ENCODE results near the gene AKNAD1.
"Not testable (repeated sequence)": the region's sequence is repeated elsewhere in the genome, so short reads cannot be mapped to it uniquely, and the experiment has no call there.

Gene AKNAD1

DNA sequence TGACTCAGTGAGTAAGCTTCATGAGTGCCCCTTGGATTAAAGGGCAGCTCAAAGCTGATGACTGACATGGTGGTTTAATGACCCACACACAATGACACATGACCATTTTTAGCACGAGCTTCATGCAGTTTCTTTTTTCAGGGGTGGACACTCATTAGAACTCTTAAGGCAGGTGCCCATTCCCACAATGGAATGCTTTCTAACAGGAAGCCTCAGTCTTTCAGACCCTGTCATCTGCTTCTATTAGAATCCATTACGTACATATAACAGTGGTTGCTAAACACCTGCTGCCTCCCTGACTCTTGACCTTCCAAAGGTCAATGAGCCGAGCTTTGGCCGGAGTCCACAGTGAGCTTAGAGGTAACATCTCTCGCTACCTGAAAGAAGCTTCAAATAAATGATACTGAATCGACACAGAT lies 27.4 kb downstream of the AKNAD1 start:
- no peak for DNase-seq

DNA sequence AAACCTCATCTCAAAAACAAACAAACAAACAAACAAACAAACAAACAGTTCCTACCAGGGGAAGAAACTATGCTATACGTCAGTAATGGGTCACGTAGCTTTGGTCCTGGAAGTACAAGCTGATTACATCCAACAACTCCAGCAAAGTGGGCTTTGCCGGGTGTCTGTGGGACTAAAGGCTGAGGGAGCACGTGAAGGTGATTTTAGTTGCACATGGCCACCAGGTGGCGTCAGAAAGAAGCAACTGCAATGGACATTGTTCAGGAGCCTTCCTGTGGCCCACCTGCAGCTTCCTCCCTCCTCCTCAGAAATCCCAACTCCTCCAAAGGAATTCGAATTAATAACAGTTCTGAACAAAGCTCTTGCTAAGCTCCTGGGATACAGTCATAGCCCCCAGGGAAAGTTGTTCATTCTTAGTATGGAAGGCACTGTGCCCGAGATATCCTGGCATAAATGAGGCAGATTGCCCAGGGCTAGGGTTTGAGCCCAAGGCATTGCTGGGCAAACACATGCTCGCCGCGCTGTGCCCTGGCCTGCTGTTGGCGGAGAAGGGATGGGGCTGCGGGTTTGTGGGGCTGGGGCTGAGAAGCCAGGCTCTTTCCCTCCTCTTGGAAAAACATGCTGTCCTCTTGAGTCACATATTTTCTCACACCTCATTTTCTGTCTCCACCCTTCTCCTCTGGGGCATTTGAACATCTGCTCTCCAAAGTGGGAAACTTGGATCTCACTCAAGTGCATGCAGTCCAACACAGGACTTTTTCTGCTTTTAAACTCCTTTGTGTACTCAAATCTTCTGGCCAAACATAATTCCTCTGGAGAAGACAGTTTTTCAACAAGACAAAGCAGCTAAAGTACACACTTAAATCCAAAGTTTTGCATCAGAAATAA lies 28.6 kb downstream of the AKNAD1 start:
- peak; percentile 45 for DNase-seq

DNA sequence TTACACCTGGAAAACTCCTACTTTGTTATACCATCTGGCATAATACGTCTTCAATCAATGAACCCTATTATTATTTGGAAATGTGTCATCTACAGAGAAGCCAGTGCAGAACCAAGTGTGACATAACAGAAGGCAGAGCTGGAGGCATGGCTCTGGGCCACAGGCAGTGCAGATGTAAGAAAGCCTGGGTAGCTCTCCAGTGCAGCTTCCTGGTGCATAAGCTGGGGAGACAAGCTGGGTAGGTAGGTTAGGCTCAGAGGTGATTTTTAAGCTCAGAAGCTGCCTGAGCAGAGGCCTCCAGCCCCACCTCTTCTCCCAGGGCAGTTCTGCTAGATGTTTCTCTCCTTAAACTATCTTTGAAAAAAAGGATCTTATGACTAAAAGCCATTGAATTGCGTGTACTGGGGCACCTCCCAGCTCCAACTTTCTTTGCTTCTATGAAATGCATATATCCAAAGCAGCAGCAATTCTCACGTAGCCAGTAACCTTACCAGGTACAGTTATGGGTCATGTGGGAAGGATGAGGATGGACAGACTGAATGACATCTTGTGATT lies 30.7 kb downstream of the AKNAD1 start:
- no peak for DNase-seq

DNA sequence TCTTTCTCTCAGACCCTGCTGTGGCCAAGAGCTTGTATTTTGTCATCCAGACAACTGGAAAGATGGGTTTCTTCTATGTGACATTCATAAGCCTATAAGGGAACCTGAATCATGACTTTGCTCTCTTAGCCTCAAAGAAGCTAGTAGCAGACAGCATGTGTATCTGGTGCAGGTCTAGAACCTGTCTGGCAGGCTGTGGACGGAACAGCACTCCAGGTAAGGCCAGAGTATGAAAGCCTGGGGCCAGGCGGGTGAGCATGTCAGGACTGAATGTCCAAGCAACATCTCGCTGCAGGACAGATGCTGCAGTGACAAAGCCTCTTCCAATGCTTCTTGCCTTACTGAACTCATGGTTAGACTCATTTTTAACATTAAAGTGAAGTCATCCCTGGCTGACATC lies 32.8 kb downstream of the AKNAD1 start:
- DNase-seq = no peak

DNA sequence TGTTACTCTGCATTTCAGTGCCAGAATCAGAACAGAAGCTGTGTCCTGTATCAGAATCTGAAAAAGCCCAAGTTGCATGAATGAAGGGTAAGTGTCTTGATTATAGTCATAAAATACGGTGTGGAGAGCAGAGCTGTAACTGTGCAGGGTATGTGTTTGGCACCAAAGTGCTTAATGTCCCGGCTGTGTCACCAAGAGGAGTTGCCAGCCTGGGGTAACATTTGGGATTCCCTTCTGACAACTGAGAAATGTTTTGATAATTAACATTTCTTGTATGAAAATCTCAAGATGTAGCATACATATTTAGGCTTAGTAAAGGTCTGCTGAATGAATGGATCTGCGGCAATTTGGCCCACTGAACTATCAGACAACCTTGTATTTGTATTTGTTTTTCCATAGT lies 33.3 kb downstream of the AKNAD1 start:
- no peak for DNase-seq

DNA sequence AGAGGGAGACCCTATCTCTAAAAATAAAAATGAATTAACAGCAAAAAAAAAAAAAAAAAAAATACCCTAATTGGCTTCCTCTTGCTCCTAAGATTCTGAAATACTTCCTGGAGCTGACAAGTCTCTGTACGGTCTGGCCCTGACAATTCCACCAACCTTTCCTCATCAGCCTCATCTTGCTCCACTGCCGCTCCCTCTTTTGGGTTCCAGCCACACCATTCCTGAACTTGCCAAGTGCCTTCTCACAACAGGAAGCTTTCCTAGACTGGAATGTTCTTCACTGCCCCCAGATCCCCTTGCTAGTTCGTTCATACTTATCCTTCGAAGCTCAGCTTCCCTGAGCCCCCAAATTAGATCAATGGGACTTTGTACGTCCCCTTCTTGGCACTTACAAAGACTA lies 37.0 kb downstream of the AKNAD1 start:
- no peak for DNase-seq

DNA sequence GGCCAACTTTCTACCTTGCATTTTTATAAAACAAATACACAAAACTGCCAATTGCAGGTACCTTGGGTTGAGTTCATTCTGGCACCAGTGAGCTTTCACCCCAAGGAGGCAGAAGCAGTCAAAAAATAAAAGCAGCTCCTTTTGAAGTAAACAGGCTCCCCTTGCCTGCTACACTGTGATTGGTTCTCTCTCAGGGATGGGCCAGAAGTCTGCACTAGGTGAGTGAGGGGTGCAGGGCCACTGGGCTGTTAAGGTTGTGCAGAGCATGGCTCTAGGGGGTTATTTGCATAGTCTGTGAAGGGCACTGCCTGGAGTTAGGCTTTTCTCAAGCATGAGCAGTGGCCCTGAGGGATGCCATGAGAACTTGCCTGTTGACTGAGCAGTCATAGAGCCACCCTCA lies 39.1 kb downstream of the AKNAD1 start:
- no peak for DNase-seq

DNA sequence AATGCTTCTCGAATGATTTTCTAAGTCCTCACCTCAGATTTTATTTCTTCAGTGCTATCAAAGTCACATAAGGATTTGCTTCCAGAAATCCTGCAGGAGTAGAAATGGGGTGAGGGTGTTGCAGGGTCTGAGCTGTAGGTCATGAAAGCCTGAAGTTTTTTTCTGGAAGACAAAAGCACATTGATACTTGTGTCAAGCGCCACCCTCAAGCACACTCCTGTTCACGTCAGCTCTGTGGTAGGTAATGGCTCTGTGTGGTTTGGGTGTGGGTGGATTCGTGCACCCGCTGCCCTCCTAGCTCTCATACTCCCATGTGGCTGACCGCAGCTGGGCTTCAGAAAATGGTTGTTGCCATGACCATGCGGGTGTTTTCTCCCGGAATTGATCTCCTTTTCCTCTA lies 39.9 kb downstream of the AKNAD1 start:
- no peak for DNase-seq

DNA sequence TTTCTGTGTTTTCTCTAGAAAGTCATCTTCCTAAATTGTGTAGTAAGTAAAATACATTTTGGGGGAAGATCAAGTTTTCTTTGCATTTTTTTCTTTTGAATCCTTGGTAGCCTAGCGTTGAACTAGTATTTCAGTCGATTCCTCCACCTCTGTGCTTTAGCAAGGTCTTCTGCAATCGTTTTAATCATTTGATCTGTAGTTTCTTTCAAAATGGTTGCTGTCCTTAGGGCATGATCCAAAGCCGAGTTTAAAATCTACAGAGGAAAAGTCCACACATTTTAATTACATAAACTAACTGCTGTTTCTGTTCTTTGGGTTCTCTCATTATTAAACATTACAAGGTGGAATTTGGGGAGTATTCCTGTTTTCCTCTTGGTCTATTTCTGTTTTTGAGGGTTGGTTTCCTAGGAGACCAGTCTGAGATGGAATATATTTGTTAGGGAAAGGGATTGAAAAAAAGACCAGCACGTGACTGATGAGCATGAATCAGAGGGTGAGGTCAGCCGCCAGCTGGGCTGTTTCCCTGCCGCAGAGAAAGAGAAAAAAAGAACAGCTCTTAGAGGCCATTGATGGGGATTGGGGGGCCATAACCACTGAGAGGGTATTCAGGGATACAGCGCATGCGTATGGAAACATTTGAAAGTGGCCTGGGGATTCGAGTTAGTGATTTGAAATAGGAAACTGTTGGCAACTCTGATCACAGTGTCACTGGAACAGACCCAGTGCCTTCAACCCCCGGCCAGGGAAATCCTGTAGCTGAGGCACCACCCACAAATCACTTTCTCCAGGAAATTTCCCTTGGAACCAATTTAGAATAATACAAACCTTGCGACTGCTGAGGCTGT lies 40.6 kb downstream of the AKNAD1 start:
- DNase-seq = peak; percentile 63

DNA sequence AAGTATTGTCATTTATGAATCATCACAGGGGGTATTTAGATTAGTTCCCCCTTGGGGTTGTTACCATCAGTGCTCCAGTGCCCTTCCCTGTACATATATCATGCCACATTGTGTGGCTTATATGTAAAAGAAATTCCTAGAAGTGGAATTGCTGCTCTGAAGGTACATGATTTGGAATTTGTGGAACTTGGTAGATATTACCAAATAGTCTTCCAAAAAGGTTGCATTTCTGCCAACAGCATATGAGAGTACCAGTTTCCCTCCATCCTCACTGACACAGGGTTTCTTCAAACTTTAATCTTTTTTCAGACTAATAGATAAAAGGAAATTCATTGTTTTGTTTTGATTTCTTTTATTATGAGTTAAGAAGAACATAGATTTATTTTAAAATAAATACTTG lies 41.3 kb downstream of the AKNAD1 start:
- DNase-seq = no peak

DNA sequence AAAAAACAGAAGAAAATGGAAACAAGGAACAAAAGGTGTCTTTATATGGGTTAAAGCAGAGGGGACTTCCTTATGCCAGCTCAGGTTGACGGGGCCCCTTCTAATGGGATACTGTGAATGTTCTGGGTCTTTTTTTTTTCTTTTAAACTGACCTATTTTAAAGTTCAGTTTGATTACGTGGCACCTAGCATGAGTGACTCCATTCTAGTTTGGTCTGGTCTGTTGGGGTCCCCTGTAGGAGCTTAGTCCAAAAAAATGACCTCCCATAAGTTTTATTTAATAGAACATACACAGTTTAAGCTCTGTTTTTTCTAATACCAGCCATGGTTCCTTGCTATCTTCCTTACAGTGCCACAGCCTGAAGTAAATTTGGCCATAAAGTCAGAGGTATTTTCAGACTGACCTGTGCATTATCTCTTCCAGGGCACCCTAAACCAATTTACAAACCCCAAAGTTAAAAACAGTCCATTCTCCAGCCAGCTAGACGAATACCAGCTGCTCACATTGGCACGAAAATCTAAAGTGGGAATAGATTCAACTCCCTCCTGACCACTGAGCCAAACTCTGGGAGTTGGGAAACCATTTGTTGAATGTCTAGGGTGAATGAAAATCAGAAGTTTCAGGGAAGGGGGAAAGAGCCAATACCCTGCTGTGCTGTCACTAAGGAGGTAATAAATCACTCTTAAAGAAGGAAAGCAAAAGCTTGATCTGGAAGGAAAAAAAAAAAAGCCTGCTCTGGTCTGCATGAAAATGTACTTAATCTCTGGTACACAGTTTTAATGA lies 42.4 kb downstream of the AKNAD1 start:
- DNase-seq = no peak

DNA sequence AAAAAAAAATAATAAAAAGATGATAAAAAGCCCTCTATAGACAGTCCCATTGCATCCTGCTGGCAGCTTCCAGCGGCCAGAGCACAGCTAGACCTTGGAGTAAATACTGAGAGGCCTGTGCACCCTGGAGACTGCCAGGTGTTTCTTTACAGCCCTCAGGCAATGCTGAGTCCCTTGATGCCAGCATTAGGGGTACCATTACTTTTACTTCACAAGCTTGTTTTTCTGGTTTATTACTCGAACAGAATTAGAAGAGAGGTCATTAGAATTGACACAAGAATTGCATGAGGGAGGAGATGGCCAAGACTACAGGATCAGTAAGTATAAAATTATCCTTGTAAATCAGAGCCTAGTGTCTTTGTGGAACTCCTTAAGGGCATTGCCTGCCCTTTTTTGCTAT lies 43.6 kb downstream of the AKNAD1 start:
- DNase-seq = no peak

DNA sequence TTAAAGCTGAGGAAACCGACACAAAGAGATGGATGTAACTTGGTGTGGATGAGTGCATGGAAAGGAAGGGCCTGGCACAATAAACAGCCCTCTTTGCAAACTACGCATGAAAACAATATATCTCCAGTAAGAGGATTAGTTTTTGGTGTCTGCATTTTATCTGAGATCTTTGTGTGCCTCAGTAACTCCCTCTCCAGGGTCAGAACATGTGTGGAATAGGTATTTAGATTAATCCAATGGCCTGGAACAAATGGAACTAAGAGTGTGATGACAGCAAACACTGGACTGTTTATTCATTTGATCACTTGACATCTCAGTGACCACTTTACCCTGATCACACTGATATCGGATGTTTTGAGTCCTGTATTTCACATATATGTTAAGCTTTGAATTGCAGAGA lies 45.3 kb downstream of the AKNAD1 start:
- no peak for DNase-seq

DNA sequence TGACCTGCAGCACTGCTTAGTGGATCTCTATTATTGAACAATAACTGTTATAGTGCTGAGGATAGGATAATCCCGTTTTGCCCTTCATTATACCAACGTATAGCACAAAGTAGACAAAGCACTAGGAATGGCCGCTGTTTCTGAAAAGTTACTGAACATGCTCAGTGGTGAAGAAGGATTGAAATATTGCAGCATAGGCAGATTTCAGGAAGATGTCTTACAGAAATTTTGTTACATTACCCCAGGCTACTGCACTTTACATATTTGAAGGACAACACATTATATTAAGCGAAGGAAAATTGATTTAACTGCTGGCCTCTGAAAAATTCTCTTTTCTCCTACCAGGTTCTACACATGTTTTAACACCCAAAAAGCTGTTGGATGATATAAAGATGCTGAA lies 48.5 kb downstream of the AKNAD1 start:
- no peak for DNase-seq

DNA sequence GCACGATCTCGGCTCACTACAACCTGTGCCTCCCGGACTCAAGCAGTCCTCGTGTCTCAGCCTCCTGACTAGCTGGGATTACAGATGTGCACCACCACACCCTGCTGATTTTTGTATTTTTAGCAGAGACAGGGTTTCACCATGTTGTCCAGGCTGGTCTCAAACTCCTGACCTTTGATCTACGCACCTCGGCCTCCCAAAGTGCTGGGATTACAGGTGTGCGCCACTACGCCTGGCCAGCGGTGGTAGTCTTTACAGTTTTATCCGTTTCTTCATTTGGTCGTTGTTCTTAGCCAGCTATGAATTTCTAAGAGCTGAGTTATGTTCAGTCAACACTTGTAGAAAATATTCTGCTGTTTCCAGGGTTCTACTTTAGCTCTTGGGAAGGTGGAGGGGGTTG lies 53.3 kb downstream of the AKNAD1 start:
- DNase-seq = no peak

DNA sequence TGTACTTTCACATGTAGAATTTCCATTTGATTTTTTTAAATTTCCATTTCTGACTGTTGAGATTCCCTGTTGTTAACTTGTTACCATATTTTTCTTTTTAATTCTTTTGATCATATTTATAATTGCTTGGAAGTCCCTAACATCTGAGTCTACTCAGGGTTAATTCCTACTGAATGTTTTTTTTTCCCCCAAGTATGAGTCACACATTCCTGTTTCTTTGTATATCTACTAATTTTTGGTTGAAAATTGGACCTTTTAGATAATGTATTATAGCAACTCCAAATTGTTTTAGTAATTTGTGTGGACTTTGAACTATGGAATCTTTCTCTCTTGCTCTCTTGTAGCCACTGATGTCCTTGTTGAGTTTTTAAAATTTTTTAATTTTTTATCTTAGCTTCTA lies 55.8 kb downstream of the AKNAD1 start:
- no peak for DNase-seq

DNA sequence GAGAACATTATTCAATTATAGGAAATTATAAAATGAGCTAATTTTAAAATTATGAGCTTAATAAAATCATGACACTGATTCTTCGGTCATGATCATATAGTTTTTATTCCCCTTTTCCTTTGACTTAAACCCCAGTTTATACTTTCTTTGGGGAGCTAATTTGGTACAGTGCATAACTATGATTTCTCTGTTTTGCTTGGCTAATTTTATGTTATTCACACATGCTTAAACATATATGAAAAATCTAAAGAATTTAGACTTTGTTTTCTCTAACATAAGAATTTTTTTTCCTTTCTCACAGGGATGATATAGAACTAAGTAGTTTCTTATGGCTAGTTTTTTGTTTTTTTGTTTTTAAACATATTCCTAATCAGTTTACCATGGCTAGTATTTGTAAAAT lies 57.9 kb downstream of the AKNAD1 start:
- DNase-seq = no peak

DNA sequence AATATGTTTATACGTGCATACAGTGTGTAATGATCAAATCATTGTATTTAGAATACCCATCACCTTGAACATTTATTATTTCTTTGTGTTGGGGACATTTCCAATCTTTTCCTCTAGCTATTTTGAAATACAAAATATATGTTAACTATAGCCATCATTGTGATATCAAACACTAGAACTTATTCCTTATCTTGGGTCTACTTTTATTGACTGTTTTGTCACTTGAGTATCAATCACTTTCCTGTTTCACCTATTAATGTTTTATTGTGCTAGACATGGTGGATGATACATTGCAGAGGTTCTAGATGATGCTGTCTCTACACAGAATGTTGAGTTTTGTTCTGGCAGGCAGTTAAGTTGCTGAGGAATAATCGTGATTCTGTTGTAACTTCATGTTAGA lies 64.5 kb downstream of the AKNAD1 start:
- no peak for DNase-seq

DNA sequence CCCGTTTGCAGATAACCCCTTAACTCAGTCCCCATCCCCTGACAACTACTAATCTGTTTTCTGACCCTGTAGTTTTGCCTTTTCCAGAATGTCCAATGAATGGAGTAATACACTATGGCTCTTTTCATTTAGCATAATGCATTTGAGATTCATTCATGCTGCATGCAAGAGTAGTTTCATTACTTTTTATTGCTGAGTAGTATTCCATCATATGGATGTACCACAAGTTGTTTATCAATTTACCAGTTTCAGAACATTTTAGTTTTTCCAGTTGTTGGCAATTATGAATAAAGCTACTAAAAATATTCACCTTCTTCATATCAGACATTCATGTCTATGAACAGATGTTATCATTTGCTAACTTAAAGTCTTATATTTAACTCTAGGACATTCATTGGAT lies 65.1 kb downstream of the AKNAD1 start:
- DNase-seq = no peak

DNA sequence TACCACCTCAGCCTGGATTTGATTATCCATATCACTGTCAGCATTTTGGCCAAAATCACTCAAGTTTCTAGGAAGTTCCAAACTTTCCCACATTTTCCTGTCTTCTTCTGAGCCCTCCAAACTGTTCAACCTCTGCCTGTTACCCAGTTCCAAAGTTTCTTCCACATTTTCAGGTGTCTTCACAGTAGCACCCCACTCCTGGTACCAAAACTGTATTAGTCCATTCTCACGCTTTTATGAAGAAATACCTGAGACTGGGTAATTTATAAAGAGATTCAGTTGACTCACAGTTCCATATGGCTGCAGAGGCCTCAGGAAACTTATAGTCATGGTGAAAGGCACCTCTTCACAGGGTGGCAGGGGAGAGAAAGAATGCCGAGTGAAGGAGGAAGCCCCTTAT lies 71.0 kb downstream of the AKNAD1 start:
- no peak for DNase-seq

DNA sequence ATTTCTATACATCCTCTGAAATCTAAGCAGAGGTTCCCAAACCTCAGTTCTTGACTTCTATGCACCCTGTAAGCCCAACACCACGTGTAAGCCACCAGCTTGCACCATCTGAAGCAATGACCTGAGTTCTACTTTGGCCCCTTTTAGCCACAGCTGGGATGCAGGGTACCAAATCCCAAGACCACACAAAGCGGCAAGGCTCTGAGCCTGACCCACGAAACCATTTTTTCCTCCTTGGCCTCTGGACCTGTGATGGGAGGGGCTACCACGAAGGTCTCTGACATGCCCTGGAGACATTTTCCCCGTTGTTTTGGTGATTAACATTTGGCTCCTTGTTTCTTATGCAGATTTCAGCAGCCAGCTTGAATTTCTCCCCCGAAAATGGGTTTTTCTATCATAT lies 71.6 kb downstream of the AKNAD1 start:
- DNase-seq = no peak

DNA sequence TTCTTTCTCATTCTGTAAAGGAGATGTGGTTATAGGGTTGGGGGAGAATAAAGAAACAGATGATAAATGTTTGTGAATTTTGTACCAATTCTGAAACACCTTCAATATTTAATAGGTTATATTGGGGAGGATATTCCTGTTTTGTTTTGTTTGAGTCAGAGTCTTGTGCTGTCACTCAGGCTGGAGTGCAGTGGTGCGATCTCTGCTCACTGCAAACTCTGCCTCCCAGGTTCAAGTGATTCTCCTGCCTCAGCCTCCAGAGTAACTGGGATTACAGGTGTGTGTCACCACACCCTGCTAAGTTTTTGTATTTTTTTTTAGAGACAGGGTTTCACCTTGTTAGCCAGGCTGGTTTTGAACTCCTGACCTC lies 75.3 kb downstream of the AKNAD1 start:
- not testable (repeated sequence) for DNase-seq
